ENCODE results near the gene ZNF580. TPM values are rescaled to one million over a fixed set of nuclear protein-coding genes. Genes with fewer than 3 reads are reported as not detected.

ZNF580 gene
- polyA plus RNA-seq, 12 donors = 14.0 to 42.9 (median 18.9) TPM; not detected in 1

DNA sequence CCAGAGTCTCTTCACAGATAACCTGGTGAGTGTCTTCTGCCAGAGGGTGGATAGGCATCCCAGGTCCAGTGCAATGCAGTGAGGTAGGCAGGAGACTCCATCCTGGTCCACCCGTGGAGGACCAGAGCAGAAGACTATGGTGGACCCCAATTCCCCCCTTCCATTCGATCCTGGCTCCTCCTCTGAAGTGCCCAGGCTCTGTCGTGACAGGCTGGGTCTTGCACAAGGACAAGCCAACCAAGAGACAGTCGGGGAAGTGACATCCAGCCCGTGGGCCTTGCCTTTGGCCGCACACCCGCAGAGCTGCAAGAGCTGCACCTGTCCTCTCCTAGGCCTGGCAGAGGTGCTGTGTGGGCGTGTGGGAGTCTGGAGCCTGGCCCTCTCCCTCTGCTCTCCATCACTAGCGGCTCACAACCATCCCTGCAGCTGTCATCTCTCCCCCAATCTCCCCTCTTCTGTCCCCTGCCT, 19.6 kb upstream of the ZNF580 start:
- no peak for DNase-seq

DNA sequence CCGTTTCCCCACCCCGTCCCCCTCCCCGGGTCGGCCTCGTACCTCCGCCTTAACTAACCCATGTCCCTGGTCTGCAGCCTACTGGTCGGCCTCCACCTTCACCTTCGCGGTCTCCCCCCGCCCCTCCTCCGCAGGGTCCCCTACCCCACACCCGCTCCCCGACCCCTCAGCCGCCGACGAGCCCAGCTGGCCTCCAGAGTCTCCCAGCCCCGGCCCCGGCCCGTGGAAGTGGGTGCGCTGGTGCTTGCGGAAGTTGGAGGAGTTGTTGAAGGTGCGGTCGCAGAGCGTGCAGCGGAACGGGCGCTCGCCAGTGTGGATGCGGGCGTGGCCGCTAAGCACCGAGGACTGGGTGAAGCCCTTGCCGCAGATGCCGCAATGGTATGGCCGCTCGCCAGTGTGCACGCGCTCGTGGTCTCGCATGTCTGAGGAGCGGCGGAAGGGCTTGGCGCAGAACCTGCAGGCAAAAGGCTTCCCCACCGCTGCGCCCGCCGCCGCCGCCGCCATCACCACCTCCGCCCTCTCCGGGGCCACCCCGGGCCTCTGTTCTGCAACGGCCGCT, 19.1 kb upstream of the ZNF580 start:
- DNase-seq = no peak

- no peak for DNase-seq
These were observed 18.4 kb upstream of the ZNF580 start for GRCh38 chr19:55622242-55622969.

DNA sequence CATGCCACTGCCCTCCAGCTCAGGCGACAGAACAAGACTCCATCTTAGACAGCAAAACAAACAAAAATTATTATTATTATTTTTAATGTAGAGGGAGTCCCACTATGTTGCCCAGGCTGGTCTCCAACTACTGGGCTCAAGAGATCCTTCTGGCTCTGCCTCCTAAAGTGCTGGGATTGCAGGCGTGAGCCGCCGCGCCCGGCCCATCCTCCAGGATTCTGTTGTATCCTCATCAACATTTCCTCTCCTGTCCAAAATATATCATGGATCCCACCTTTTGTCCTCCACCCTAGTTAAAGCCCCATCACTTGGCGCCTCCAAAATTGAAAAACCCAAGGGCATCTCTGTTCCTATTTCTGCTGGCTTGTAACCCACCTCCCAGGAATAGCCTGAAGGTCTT, 17.7 kb upstream of the ZNF580 start:
- DNase-seq = no peak

GRCh38 chr19:55623561-55623960, 17.2 kb upstream of the ZNF580 start:
- no peak for DNase-seq

DNA sequence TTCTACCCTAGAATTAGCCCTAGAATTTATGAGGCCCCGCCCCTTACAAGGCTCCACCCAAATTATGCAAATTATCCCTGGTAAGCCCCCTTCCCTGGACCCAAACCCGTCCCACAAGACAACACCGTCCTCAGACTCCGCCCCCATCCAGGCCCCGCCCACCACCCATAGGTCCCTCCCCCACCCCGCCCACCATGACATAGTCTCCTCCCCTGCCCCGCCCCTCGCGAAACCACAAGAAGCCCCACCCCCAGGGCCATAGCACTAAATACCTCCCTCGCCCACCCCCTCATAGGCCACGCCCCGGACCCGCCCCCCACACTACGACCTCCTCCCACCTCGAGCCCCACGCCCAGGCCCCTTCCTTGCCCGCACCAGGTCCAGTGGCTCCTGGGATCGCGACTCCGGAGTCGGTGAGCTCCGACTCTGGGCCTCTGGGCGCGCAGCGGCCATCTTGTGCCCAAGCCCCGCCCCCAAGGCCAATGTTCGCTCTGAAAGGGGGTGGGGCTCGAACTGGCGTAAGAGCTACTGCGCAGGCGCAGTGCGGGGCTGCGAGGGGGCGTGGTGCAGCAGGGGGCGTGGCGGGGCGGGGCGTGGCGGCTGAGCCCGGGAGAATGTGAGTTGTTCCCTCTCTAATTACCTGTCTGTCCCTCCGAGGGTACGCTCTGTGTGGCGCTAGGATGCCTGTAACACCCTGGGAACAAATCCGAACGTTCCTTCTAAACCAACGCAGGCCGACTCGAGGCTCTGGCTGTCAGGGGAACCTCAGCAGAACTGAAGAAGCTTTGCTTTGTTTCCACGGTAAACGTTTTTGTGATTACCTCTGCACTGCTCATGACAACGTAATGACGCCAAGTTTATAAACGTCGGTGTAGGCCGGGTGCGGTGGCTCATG, 16.4 kb upstream of the ZNF580 start, which contains the start of gene ZNF784:
Gene ZNF784, minus strand, starts transcription at position 458 of the 895 bp plus-strand sequence. Its CDS starts 5 bp downstream, at position 453.
- DNase-seq = peak; percentile 94

DNA sequence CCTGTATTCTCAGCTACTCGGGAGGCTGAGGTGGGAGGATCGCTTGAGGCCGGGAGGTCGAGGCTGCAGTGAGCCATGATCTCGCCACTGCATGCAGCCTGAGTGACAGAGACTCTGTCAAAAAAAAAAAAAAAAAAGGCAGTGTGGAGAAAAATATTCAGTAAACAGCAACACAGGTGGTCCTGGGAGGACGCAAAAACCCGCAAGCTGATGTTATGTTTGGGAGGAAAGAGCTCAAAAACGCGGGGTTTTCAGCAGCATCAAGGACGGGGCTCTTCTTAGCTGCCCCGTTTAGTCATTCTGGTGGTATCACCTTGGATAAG, 15.8 kb upstream of the ZNF580 start:
- no peak for DNase-seq

- no peak for DNase-seq
These were observed 14.5 kb upstream of the ZNF580 start for GRCh38 chr19:55626350-55626749.

DNA sequence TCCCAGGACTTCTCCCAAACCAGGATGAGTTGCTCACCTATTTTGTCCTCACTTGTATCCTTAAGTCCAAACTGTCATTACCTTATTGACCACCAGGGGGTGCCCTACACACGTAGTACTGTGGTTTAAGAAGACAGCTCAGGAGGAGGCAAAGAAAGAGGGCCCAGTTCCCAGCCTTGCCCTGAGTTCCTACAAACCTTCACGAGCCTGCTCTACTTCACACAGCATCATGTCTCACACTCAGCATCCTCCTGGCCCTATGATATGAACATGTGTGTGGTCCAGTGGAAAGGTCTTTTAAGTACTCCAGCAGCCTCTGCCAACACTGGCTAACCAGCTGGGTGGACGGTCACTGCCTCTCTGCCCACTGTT, 8.4 kb upstream of the ZNF580 start:
- DNase-seq = peak; percentile 92

DNA sequence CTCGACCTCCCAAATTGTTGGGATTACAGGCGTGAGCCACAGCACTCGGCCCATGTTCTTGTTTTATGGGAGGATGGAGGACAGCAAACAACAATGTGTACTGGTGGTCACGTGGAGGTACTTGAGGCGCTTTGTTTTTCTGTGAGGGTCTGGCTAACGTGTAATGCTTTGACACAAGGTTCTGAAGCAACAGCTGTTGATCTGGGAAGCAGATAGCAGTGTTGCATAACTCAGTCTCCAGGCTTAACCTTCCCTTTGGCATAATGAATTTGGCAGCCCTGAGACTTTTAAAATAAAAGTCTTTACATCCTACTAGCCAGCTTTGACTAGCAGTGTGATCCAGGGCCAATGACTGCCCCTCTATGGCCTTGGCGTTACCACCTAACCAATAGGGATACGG, 6.9 kb upstream of the ZNF580 start:
- DNase-seq = no peak

DNA sequence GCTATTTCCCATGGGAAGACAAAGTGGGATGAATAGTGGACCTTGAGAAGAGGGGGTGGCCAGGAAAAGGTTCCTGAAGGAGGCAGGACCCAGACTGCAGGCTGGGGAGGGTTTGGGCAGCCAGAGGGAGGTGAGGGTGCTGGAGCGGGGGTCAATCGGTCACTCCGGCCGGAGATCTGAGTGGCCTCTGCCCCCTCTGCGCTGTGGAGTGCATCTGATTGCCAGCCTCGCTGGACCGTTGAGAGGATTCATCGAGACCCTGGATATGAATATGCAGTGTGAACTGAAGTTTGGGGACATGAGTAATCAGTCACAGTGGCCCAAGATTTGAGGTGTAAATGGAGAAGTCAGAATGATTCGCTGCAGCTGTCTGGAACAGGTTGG, 5.5 kb upstream of the ZNF580 start:
- DNase-seq = no peak

- no peak for DNase-seq
These were observed 4.9 kb upstream of the ZNF580 start for GRCh38 chr19:55635856-55636440.

GRCh38 chr19:55636723-55637122, 4.1 kb upstream of the ZNF580 start:
- no peak for DNase-seq

- no peak for DNase-seq
These were observed 3.3 kb upstream of the ZNF580 start for GRCh38 chr19:55637534-55637933.

DNA sequence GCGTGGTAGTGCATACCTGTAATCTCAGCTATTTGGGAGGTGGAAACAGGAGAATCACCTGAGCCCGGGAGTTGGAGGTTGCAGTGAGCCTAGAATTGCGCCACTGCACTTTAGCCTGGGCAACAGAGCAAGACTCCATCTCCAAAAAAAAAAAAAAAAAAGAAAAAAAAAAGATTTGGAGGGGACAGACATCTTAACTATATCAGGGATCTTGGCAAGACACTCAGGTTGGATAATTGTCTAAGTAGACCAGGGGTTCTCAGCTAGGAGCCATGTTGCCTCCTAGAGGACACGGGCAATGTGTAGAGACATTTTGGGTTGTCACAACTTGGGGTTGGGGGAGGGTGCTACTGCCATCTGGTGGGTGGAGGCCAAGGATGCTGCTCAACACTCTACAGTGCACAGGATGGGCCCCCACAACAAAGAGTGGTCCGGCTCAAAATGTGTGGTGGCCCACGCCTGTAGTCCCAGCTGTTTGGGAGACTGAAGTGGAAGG, 1.9 kb upstream of the ZNF580 start:
- no peak for DNase-seq

GRCh38 chr19:55640043-55640576, 692 bp upstream of the ZNF580 start:
- DNase-seq = peak; percentile 71

DNA sequence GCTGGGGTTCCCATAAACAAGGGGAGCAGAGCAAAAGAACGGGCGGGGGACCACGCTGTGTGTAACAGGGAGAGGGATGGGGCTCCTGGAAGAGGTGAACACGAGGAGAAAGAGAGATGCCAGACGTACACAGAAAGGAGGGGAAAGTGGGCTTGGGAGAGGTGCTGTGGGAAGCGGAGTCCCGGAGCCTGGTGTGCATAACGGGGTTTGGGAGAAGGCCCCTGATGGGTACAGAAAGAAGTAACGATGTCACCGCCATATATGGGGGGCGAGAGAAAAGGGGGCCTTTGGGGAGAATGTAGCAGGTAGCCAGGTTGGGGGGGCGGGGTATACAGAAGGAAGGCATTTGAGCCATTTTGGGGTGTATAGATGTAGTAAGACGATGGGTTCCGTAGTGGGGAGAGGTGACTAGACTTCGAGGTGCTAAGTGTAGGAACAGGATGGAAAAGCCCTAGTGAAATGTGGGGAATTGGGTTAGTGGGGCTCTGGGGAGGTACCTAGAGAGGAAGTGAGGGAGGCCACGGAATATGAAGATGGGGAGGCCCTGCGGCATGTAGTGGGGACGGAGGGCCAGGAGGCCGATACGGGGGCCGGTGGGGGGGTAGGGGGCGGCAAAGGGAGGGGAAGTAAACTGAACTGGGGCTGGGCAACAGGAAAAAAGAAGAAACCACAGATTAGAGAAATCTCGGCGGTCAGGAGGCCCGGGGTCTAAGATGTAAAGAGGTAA, 787 bp downstream of the ZNF580 start:
- no peak for DNase-seq

DNA sequence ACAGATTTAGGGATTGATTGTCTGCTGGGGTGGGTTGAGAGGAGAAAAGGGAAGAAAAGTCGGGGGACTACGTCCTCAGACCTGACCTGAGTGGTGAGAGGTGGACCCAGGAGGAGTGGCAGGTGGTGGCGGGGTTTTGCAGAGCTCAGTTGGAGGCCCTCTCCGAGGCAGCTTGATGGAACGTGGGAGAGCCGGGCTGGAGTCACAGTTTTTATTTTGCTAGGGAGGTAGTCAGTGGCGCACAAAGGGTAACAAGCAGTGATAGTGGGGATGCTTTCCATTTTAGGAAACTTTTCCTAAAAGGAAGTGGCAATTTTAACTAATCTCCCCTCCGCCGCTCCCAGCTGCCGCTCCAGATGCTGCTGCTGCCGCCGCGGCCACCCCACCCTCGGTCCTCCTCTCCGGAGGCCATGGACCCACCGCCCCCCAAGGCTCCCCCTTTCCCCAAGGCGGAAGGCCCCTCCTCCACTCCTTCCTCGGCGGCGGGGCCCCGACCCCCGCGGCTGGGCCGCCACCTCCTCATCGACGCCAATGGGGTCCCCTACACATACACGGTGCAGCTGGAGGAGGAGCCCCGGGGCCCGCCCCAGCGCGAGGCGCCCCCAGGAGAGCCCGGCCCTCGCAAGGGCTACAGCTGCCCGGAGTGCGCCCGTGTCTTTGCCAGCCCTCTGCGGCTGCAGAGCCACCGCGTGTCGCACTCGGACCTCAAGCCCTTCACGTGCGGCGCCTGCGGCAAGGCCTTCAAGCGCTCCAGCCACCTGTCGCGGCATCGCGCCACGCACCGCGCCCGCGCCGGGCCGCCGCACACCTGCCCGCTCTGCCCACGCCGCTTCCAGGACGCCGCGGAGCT, 1.6 kb downstream of the ZNF580 start:
- no peak for DNase-seq

GRCh38 chr19:55643003-55643886, 2.4 kb downstream of the ZNF580 start, which contains the start of gene ZNF581:
Gene ZNF581 (plus strand): TSS chr19:55643649. CDS start chr19:55644572, 923 bp downstream.
- DNase-seq = peak; percentile 81

Data from muscle of arm (tissue), 12 donors.